ENCODE data around the gene NELFCD. TPM values are rescaled to one million over a fixed set of nuclear protein-coding genes. Genes with fewer than 3 reads are reported as not detected.

The NELFCD gene
- total RNA-seq, 2 donors from 2014 or later = 28.7 to 34.1 TPM

GRCh38 chr20:59016795-59017492, 35.9 kb downstream of the NELFCD start:
- ATAC-seq (no peak), DNase-seq (no peak)
- intact Hi-C loops (cut with DNase I) = no loop called here

GRCh38 chr20:59017493-59018231, 36.6 kb downstream of the NELFCD start:
- no peak for DNase-seq
- ATAC-seq = no peak
- intact Hi-C loops (cut with DNase I) = no loop called here

- DNase-seq = no peak
- intact Hi-C loops (cut with DNase I) = no loop called here
Measured at GRCh38 chr20:59018817-59019216, 37.8 kb downstream of the NELFCD start.

GRCh38 chr20:59019217-59019616, 38.2 kb downstream of the NELFCD start, which contains the start of gene TUBB1:
TSS of gene TUBB1 (plus strand) at chr20:59019429. CDS start at chr20:59019523, 94 bp downstream.
- intact Hi-C loops (cut with DNase I) = no loop called here
- no peak for ATAC-seq

More at GRCh38 chr20:59018817-59019216, 37.8 kb downstream of the NELFCD start:
- no peak for ATAC-seq

GRCh38 chr20:59020938-59021551, 40.0 kb downstream of the NELFCD start:
- peak in 1 of 2 donors; percentile 48 for ATAC-seq
- intact Hi-C loops (cut with DNase I) = no loop called here
- no peak for DNase-seq

More at GRCh38 chr20:59019217-59019616, 38.2 kb downstream of the NELFCD start, which contains the start of gene TUBB1:
- no peak for DNase-seq

GRCh38 chr20:59022754-59023153, 41.7 kb downstream of the NELFCD start:
- ATAC-seq = no peak
- intact Hi-C loops (cut with DNase I) = no loop called here
- DNase-seq = no peak

- no peak for ATAC-seq
- no peak for DNase-seq
- intact Hi-C loops (cut with DNase I) = no loop called here
Measured at GRCh38 chr20:59023616-59024015, 42.6 kb downstream of the NELFCD start.

- DNase-seq = no peak
- intact Hi-C loops (cut with DNase I) = no loop called here
- ATAC-seq = no peak
Measured at GRCh38 chr20:59024111-59024530, 43.1 kb downstream of the NELFCD start.

- intact Hi-C loops (cut with DNase I) = no loop called here
- ATAC-seq (no peak), DNase-seq (no peak)
Measured at GRCh38 chr20:59025086-59025485, 44.0 kb downstream of the NELFCD start.

- intact Hi-C loops (cut with DNase I) = no loop called here
- DNase-seq (no peak), ATAC-seq (no peak)
Measured at GRCh38 chr20:59025511-59025910, 44.5 kb downstream of the NELFCD start.

- DNase-seq (no peak), ATAC-seq (no peak)
- intact Hi-C loops (cut with DNase I) = no loop called here
Measured at GRCh38 chr20:59026904-59027740, 46.1 kb downstream of the NELFCD start.

GRCh38 chr20:59027741-59028320, 46.8 kb downstream of the NELFCD start:
- no peak for DNase-seq
- intact Hi-C loops (cut with DNase I) = no loop called here
- no peak for ATAC-seq

- DNase-seq = no peak
- ATAC-seq = no peak
- intact Hi-C loops (cut with DNase I) = no loop called here
Measured at GRCh38 chr20:59028812-59029211, 47.8 kb downstream of the NELFCD start.

GRCh38 chr20:59030911-59031563, 50.0 kb downstream of the NELFCD start:
- DNase-seq = no peak
- intact Hi-C loops (cut with DNase I) = loop anchor here in 1 of 2 donors (2.0 to 5.0 kb wide), 2 partner anchors 44 to 139 kb away; no protein-coding TSS in a partner anchor
- no peak for ATAC-seq

GRCh38 chr20:59031564-59032022, 50.5 kb downstream of the NELFCD start:
- intact Hi-C loops (cut with DNase I) = loop anchor here in 1 of 2 donors (2.0 to 5.0 kb wide), 2 partner anchors 45 to 139 kb away; no protein-coding TSS in a partner anchor
- no peak for ATAC-seq
- no peak for DNase-seq

- ATAC-seq = peak; percentile 100
- intact Hi-C loops (cut with DNase I) = loop anchor here in 1 of 2 donors (5.0 kb wide), 1 partner anchor 140 kb away; no protein-coding TSS in a partner anchor
Measured at GRCh38 chr20:59032023-59032712, 51.1 kb downstream of the NELFCD start, which contains the start of gene ATP5F1E. TSS of gene ATP5F1E (minus strand) at chr20:59032335. CDS start at chr20:59032251, 84 bp downstream.

GRCh38 chr20:59032713-59033059, 51.6 kb downstream of the NELFCD start:
- intact Hi-C loops (cut with DNase I) = loop anchor here in 1 of 2 donors (5.0 kb wide), 1 partner anchor 140 kb away; no protein-coding TSS in a partner anchor
- ATAC-seq = peak in 1 of 2 donors; percentile 8
- DNase-seq = no peak

More at GRCh38 chr20:59032023-59032712, 51.1 kb downstream of the NELFCD start, which contains the start of gene ATP5F1E:
- DNase-seq = peak; percentile 98
